PC-3 (cell line): ENCODE measurements around the gene EGFL7.

Experiments
- EZH2 ChIP-seq: fragments of 300-600 bp; sonication (generic); IDR thresholded peaks from one replicate; pipeline ENCODE4 v1.6.1; 2017; ENCODE audit warnings: antibody characterized with exemption, mild to moderate bottlenecking, low read length; ENCODE audit not compliant: unreplicated experiment
- EZH2phosphoT487 ChIP-seq: fragments of 300-600 bp; sonication (generic); IDR thresholded peaks from 2 replicates; pipeline ENCODE4 v1.6.1; 2018; ENCODE audit warnings: mild to moderate bottlenecking, antibody characterized with exemption, low read length, borderline replicate concordance
- TF ChIP-seq, protein P1 (sequence below): fragments of 300-600 bp; sonication (generic); conservative IDR thresholded peaks from 2 replicates; pipeline ENCODE4 v1.5.1; 2017; ENCODE audit warnings: antibody characterized with exemption, low read depth, mild to moderate bottlenecking, low read length

DNA sequence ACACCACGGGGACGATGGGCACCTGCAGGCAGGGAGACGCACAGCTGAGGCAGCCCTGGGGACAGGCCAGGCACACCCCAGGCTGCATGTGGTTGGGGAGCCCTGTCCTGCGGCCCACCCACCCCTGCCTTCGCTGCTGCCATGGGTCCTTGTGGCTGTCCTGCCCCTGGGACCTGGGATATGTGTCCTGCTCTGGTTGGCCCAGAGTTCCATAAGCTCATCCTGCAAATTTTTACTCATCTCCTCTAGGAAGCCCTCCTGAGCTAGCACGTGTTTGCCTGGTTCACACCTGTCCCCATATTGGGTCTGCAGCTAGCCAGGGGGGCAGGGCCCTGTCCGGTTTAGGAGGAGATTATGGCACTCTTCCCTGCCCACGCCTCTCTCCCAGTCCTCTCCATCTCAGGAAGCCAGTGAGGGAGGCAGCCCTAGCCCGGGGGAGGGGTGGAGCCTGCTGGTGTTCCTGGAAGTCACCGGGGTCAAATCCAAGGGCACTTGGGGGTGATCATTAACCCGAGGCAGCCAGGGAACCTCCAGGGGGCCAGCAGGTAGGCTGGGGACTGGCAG is 12.2 kb downstream of the EGFL7 start:
- TF ChIP-seq, protein P1, sequence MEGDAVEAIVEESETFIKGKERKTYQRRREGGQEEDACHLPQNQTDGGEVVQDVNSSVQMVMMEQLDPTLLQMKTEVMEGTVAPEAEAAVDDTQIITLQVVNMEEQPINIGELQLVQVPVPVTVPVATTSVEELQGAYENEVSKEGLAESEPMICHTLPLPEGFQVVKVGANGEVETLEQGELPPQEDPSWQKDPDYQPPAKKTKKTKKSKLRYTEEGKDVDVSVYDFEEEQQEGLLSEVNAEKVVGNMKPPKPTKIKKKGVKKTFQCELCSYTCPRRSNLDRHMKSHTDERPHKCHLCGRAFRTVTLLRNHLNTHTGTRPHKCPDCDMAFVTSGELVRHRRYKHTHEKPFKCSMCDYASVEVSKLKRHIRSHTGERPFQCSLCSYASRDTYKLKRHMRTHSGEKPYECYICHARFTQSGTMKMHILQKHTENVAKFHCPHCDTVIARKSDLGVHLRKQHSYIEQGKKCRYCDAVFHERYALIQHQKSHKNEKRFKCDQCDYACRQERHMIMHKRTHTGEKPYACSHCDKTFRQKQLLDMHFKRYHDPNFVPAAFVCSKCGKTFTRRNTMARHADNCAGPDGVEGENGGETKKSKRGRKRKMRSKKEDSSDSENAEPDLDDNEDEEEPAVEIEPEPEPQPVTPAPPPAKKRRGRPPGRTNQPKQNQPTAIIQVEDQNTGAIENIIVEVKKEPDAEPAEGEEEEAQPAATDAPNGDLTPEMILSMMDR = no peak
- no peak for TF ChIP-seq EZH2phosphoT487
- TF ChIP-seq EZH2 = no peak
